ENCODE results near the gene BTNL9. TPM values are rescaled to one million over a fixed set of nuclear protein-coding genes. Genes with fewer than 3 reads are reported as not detected.
A peak's percentile ranks its signal among the peaks of the same experiment; 100 is the strongest.
"Not testable (repeated sequence)": the region's sequence is repeated elsewhere in the genome, so short reads cannot be mapped to it uniquely, and the experiment has no call there.

Gene BTNL9
- total and polyA plus RNA-seq, 2 of the 4 experiments (the other 2 are of a cell fraction), result not detected

GRCh38 chr5:181104259-181104568, 64.1 kb downstream of the BTNL9 start:
- H3K9me1 ChIP-seq (ENCODE audit: insufficient read depth, low read length); H3K18ac ChIP-seq (ENCODE audit: low read depth, low read length); DNase-seq; H3K27ac ChIP-seq (ENCODE audit: insufficient read depth, low read length); H3K9ac ChIP-seq (ENCODE audit: low read depth, low read length); H2BK20ac ChIP-seq (ENCODE audit: low read depth, low read length); intact Hi-C loops (cut with micrococcal nuclease); H3K23ac ChIP-seq (ENCODE audit: low read depth, low read length); BruUV-seq (replicated peaks); H2AK9ac ChIP-seq (replicated peaks; ENCODE audit: low read depth, low read length, poor library complexity); H4K5ac ChIP-seq (ENCODE audit: low read depth, low read length); dilution Hi-C loops (cut with HindIII; ENCODE audit: low sequenced_read_pairs, unreplicated experiment); H2BK15ac ChIP-seq (ENCODE audit: low read depth, low read length); H3K14ac ChIP-seq (replicated peaks; ENCODE audit: low read depth, low read length); H3K9me3 ChIP-seq (ENCODE audit: control insufficient read depth, insufficient read depth, low read length); H3K79me1 ChIP-seq (ENCODE audit: low read depth in 1 of 2, low read length in 2 of 2); H3K4me1 ChIP-seq (ENCODE audit: control insufficient read depth, insufficient read depth, low read length); POLR2A ChIA-PET (ENCODE audit: unreplicated experiment); H3K36me3 ChIP-seq (ENCODE audit: control insufficient read depth, insufficient read depth, low read length); H4K91ac ChIP-seq (ENCODE audit: insufficient read depth, low read depth, low read length); H2AK5ac ChIP-seq (ENCODE audit: low read depth, low read length); ATAC-seq (ENCODE audit: low read depth); H4K8ac ChIP-seq (ENCODE audit: low read depth in 2 of 2, low read length in 2 of 2); H4K20me1 ChIP-seq (ENCODE audit: insufficient read depth, low read length); H3K56ac ChIP-seq (ENCODE audit: extremely low read depth, insufficient read depth, low read length); H2BK120ac ChIP-seq (ENCODE audit: low read depth, low read length); in situ Hi-C loops (cut with MboI; ENCODE audit: low sequenced_read_pairs); CTCF ChIA-PET; H3K4me3 ChIP-seq (ENCODE audit: insufficient read depth, low read depth, low read length); H3K4ac ChIP-seq (ENCODE audit: low read depth, low read length); H2BK5ac ChIP-seq (ENCODE audit: low read depth, low read length, poor library complexity, severe bottlenecking): not testable (repeated sequence)
- WGBS, 2 experiments (ENCODE audit: extremely low coverage in 2 of 2, insufficient read length in 1 of 2), result no CpG with 5 or more reads among the region's 5 CpGs
- Histone ChIP-seq H3K27me3 (ENCODE audit: control insufficient read depth, insufficient read depth, low read length) (peaks cover 18% of the 10 kb centered on the region), H3K4me2 (ENCODE audit: low read depth, low read length) (peak overlapping the region; percentile 45; the same call in 1 of the 2 replicates), H2AFZ (replicated peaks; ENCODE audit: low read length, poor library complexity) (peak overlapping the region; percentile 78)

- intact Hi-C loops (cut with micrococcal nuclease); H3K4me2 ChIP-seq (ENCODE audit: low read depth, low read length); H2BK15ac ChIP-seq (ENCODE audit: low read depth, low read length); H3K56ac ChIP-seq (ENCODE audit: extremely low read depth, insufficient read depth, low read length); H4K20me1 ChIP-seq (ENCODE audit: insufficient read depth, low read length); DNase-seq; H4K91ac ChIP-seq (ENCODE audit: insufficient read depth, low read depth, low read length); H4K8ac ChIP-seq (ENCODE audit: low read depth in 2 of 2, low read length in 2 of 2); H2BK120ac ChIP-seq (ENCODE audit: low read depth, low read length); H3K9me3 ChIP-seq (ENCODE audit: control insufficient read depth, insufficient read depth, low read length); ATAC-seq (ENCODE audit: low read depth); BruUV-seq (replicated peaks); H2AFZ ChIP-seq (replicated peaks; ENCODE audit: low read length, poor library complexity); H3K4me3 ChIP-seq (ENCODE audit: insufficient read depth, low read depth, low read length); H3K27ac ChIP-seq (ENCODE audit: insufficient read depth, low read length); CTCF ChIA-PET; H3K4ac ChIP-seq (ENCODE audit: low read depth, low read length); H3K79me1 ChIP-seq (ENCODE audit: low read depth in 1 of 2, low read length in 2 of 2); H2BK5ac ChIP-seq (ENCODE audit: low read depth, low read length, poor library complexity, severe bottlenecking); H3K36me3 ChIP-seq (ENCODE audit: control insufficient read depth, insufficient read depth, low read length); H3K4me1 ChIP-seq (ENCODE audit: control insufficient read depth, insufficient read depth, low read length); H2BK20ac ChIP-seq (ENCODE audit: low read depth, low read length); H3K9ac ChIP-seq (ENCODE audit: low read depth, low read length); H2AK5ac ChIP-seq (ENCODE audit: low read depth, low read length); H2AK9ac ChIP-seq (replicated peaks; ENCODE audit: low read depth, low read length, poor library complexity); POLR2A ChIA-PET (ENCODE audit: unreplicated experiment); H4K5ac ChIP-seq (ENCODE audit: low read depth, low read length); in situ Hi-C loops (cut with MboI; ENCODE audit: low sequenced_read_pairs); H3K9me1 ChIP-seq (ENCODE audit: insufficient read depth, low read length); dilution Hi-C loops (cut with HindIII; ENCODE audit: low sequenced_read_pairs, unreplicated experiment); H3K18ac ChIP-seq (ENCODE audit: low read depth, low read length); H3K14ac ChIP-seq (replicated peaks; ENCODE audit: low read depth, low read length); H3K23ac ChIP-seq (ENCODE audit: low read depth, low read length): not testable (repeated sequence)
- WGBS, 2 experiments (ENCODE audit: extremely low coverage in 2 of 2, insufficient read length in 1 of 2), result 56% methylated on average over 6 of the region's 20 CpGs; no CpG with 5 or more reads in 1 of the 2 experiments
- peaks cover 14% of the 10 kb centered on the region for H3K27me3 ChIP-seq (ENCODE audit: control insufficient read depth, insufficient read depth, low read length)
Measured at GRCh38 chr5:181104606-181105390, 64.7 kb downstream of the BTNL9 start.
